Measurements from ENCODE around the gene THSD7A.

GRCh38 chr7:11551470-11551869 lies 280.5 kb downstream of the THSD7A start:
- TF ChIP-seq CTCF (conservative IDR thresholded peaks at IDR 0.05; ENCODE audit: low read depth, low read length) (no peak), POLR2A (IDR thresholded peaks at IDR 0.05; ENCODE audit: low read depth, low read length) (no peak), USF2 (IDR thresholded peaks at IDR 0.05; ENCODE audit: low read depth, low read length) (no peak), BHLHE40 (IDR thresholded peaks at IDR 0.05; ENCODE audit: low read depth, low read length) (no peak), SMC3 (IDR thresholded peaks at IDR 0.05; ENCODE audit: low read depth, low read length) (no peak), FOS (IDR thresholded peaks at IDR 0.05; ENCODE audit: low read depth, low read length) (no peak), CEBPB (IDR thresholded peaks at IDR 0.05; ENCODE audit: low read depth, low read length) (no peak), RCOR1 (IDR thresholded peaks at IDR 0.05; ENCODE audit: insufficient replicate concordance, low read length) (no peak), NFE2L2 (IDR thresholded peaks at IDR 0.05; ENCODE audit: low read depth, low read length) (no peak), CHD1 (IDR thresholded peaks at IDR 0.05; ENCODE audit: low read depth, low read length) (no peak), MXI1 (IDR thresholded peaks at IDR 0.05; ENCODE audit: borderline replicate concordance, low read depth, low read length) (no peak), MAFK (IDR thresholded peaks at IDR 0.05; ENCODE audit: low read depth, low read length) (no peak)
- TF ChIP-seq, protein P1, sequence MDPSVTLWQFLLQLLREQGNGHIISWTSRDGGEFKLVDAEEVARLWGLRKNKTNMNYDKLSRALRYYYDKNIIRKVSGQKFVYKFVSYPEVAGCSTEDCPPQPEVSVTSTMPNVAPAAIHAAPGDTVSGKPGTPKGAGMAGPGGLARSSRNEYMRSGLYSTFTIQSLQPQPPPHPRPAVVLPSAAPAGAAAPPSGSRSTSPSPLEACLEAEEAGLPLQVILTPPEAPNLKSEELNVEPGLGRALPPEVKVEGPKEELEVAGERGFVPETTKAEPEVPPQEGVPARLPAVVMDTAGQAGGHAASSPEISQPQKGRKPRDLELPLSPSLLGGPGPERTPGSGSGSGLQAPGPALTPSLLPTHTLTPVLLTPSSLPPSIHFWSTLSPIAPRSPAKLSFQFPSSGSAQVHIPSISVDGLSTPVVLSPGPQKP (IDR thresholded peaks at IDR 0.05; ENCODE audit: borderline replicate concordance, low read depth, low read length): no peak

All from IMR-90 (cell line).